ENCODE data around the gene B3GNT9.

GRCh38 chr16:67198238-67198734 is 47.5 kb upstream of the B3GNT9 start:
- TF ChIP-seq SIN3A (IDR thresholded peaks at IDR 0.05; ENCODE audit: low read depth) (no peak), TCF7L2 (IDR thresholded peaks at IDR 0.05; ENCODE audit: borderline replicate concordance, extremely low read depth, insufficient read depth, insufficient read length) (no peak), REST (IDR thresholded peaks at IDR 0.05; ENCODE audit: low read depth) (no peak), CTCF (IDR thresholded peaks at IDR 0.05 in 2 of 3, conservative IDR thresholded peaks at IDR 0.05 in 1 of 3; ENCODE audit: borderline replicate concordance in 1 of 3, insufficient read depth in 1 of 3, low read depth in 2 of 3, low read length in 2 of 3) (peak in 2 of 3 experiments; percentile 98; a peak in 4 of 6 replicates), EGR1 (IDR thresholded peaks at IDR 0.05; ENCODE audit: low read depth) (no peak), SRF (IDR thresholded peaks at IDR 0.05; ENCODE audit: low read depth) (no peak), POLR2AphosphoS5 (IDR thresholded peaks at IDR 0.05; ENCODE audit: low read depth, low read length) (no peak), ATF3 (IDR thresholded peaks at IDR 0.05) (no peak), ZBTB33 (IDR thresholded peaks at IDR 0.05; ENCODE audit: extremely low read depth, insufficient replicate concordance, low read length) (no peak)

Measured in HCT116 (cell line).